ENCODE data around the gene BCL2L2.

DNA sequence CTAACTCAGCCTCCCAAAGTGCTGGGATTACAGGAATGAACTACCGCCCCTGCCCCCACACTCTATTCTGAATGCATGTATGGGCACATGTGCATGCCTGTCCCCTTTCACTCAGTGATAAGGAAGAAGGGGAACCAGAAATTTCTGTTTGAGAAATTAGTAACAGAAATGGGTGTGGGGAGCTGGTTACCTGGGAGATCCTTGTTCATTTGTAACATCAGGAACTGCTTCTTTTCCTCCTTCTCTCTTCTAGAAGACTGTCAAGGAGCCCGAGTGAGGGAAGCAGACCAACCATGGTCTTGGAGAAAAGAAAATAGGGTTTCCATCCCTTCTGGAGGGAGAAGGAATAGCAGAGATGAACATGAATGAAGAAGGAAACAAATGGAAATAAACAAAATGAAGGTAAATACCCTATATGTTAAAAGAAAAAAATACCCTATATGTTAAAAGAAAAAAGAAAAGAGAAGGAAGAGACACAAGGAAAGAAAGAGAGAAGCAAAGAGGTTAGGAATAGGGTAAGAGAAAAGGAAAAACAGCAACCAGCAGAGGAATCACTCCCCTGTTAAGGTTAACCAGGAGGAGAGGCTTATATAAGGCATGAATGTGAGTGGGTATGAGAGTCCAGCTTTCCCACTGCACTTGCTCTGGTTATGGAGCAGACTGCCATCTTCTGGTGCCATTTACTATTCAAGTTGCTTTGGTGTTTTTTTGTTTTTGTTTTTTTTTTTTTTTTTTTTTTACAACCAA, 7.2 kb upstream of the BCL2L2 start:
- TF ChIP-seq CBFA2T2 (conservative IDR thresholded peaks at IDR 0.05) (no peak), NR2C2 (CRISPR knock-in tag; IDR thresholded peaks at IDR 0.05) (no peak), NR2C2 (tag; IDR thresholded peaks at IDR 0.05) (no peak), ZKSCAN1 (IDR thresholded peaks at IDR 0.05; ENCODE audit: low read depth, low read length) (no peak), CTCF (IDR thresholded peaks at IDR 0.05 in 2 of 3, conservative IDR thresholded peaks at IDR 0.05 in 1 of 3; ENCODE audit: insufficient read depth in 2 of 3, low read depth in 1 of 3, low read length in 3 of 3) (peak; percentile 31 to 68 (median 50); a peak in 5 of 6 replicates), PHB2 (IDR thresholded peaks at IDR 0.05; ENCODE audit: low read depth) (peak; percentile 63; the same call in 1 of the 2 replicates)

Data from K562 (cell line).